PFSK-1 (cell line): ENCODE measurements around the gene CDYL.

Experiments used
- FOXP2 ChIP-seq: optimal IDR thresholded peaks from 2 replicates; pipeline ENCODE3; 2011; ENCODE audit warnings: borderline replicate concordance, control low read depth, inconsistent platforms; ENCODE audit not compliant: insufficient read depth; ENCODE audit errors: extremely low read length, extremely low read depth
- POLR2AphosphoS5 ChIP-seq: IDR thresholded peaks from 2 replicates; pipeline ENCODE4 v1.6.1; 2012; ENCODE audit warnings: low read depth, mild to moderate bottlenecking, control low read depth, low read length, moderate library complexity
- SIN3A ChIP-seq: IDR thresholded peaks from 2 replicates; pipeline ENCODE4 v1.6.1; 2012; ENCODE audit warnings: mild to moderate bottlenecking, low read length, moderate library complexity, borderline replicate concordance; ENCODE audit not compliant: insufficient read depth
- TAF1 ChIP-seq: IDR thresholded peaks from 2 replicates; pipeline ENCODE4 v1.6.1; 2012; ENCODE audit warnings: low read length, control low read depth, borderline replicate concordance; ENCODE audit not compliant: insufficient read depth
- TF ChIP-seq, protein P1 (sequence below), 2 experiments: IDR thresholded peaks; 2 replicates each; pipeline versions ENCODE4 v1.6.1 to v1.8.0; 2011 to 2012; ENCODE audit warnings: low read depth in 2 of 2, low read length in 2 of 2, control low read depth in 1 of 2, inconsistent platforms in 1 of 2, mild to moderate bottlenecking in 1 of 2, moderate library complexity in 1 of 2; ENCODE audit not compliant: insufficient read depth in 1 of 2

DNA sequence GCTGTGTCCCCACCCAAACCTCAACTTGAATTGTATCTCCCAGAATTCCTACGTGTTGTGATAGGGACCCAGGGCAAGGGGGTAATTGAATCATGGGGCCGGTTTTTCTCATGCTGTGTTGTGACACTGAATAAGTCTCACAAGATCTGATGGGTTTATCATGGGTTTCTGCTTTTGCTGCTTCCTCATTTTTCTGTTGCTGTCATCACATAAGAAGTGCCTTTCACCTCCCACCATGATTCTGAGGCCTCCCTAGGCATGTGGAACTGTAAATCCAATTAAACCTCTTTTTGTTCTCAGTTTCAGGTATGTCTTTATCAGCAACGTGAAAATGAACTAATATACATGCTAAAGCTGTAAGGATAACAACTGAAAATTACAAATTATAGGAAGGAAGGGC lies 88.3 kb downstream of the CDYL start:
- TF ChIP-seq POLR2AphosphoS5 (no peak), TAF1 (no peak), SIN3A (no peak), FOXP2 (no peak)
- TF ChIP-seq, protein P1, sequence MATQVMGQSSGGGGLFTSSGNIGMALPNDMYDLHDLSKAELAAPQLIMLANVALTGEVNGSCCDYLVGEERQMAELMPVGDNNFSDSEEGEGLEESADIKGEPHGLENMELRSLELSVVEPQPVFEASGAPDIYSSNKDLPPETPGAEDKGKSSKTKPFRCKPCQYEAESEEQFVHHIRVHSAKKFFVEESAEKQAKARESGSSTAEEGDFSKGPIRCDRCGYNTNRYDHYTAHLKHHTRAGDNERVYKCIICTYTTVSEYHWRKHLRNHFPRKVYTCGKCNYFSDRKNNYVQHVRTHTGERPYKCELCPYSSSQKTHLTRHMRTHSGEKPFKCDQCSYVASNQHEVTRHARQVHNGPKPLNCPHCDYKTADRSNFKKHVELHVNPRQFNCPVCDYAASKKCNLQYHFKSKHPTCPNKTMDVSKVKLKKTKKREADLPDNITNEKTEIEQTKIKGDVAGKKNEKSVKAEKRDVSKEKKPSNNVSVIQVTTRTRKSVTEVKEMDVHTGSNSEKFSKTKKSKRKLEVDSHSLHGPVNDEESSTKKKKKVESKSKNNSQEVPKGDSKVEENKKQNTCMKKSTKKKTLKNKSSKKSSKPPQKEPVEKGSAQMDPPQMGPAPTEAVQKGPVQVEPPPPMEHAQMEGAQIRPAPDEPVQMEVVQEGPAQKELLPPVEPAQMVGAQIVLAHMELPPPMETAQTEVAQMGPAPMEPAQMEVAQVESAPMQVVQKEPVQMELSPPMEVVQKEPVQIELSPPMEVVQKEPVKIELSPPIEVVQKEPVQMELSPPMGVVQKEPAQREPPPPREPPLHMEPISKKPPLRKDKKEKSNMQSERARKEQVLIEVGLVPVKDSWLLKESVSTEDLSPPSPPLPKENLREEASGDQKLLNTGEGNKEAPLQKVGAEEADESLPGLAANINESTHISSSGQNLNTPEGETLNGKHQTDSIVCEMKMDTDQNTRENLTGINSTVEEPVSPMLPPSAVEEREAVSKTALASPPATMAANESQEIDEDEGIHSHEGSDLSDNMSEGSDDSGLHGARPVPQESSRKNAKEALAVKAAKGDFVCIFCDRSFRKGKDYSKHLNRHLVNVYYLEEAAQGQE (IDR thresholded peaks at IDR 0.05; ENCODE audit: insufficient read depth in 1 of 2, low read depth in 2 of 2, low read length in 2 of 2) = no peak
